IMR-90 (cell line): ENCODE data around the gene GIPC3. TPM values are rescaled to one million over a fixed set of nuclear protein-coding genes. Genes with fewer than 3 reads are reported as not detected.

Experiments used
- ATAC-seq: fragments of 200-7000 bp; cut with Tn5 transposase; 2 replicates; pipeline ENCODE4 v1.9.1; 2020; ENCODE audit warnings: low read depth, mild to moderate bottlenecking, moderate library complexity
- BruUV-seq: library from RNA; stranded (reverse); fragments of 400-500 nt; replicated peaks from 2 replicates; lab custom pipeline; 2021; lab: Mats Ljungman, UMichigan
- CTCF ChIA-PET: fragments of 300-600 bp; formaldehyde crosslinking; extraction: SDS; loops from one replicate; lab custom pipeline; 2021; ENCODE audit warnings: antibody characterized with exemption; lab: Yijun Ruan, JAX
- POLR2A ChIA-PET: fragments of 300-600 bp; sonication (Branson Sonifier 250); formaldehyde crosslinking; loops from one replicate; lab custom pipeline; 2022; ENCODE audit warnings: antibody characterized with exemption; ENCODE audit not compliant: unreplicated experiment; lab: Charles Lee
- DNase-seq: peaks from one replicate; pipeline ENCODE4 v3.0.0; 2013
- H2AFZ ChIP-seq: replicated peaks from 2 replicates; pipeline ENCODE3; 2013; ENCODE audit warnings: low read length, mild to moderate bottlenecking; ENCODE audit not compliant: poor library complexity
- H2AK5ac ChIP-seq: 2 replicates; pipeline ENCODE4 v1.6.1; 2013; ENCODE audit warnings: low read depth, low read length, inconsistent platforms
- H2AK9ac ChIP-seq: replicated peaks from 2 replicates; pipeline ENCODE3; 2013; ENCODE audit warnings: mild to moderate bottlenecking, low read depth, low read length, moderate library complexity; ENCODE audit not compliant: poor library complexity
- H2BK120ac ChIP-seq: 2 replicates; pipeline ENCODE4 v1.6.1; 2013; ENCODE audit warnings: low read depth, low read length, inconsistent platforms
- H2BK15ac ChIP-seq: 3 replicates; pipeline ENCODE4 v1.6.1; 2013; ENCODE audit warnings: low read depth, low read length, inconsistent platforms
- H2BK20ac ChIP-seq: 2 replicates; pipeline ENCODE4 v1.6.1; 2013; ENCODE audit warnings: low read depth, mild to moderate bottlenecking, inconsistent platforms, low read length, moderate library complexity
- H2BK5ac ChIP-seq: 2 replicates; pipeline ENCODE4 v1.6.1; 2013; ENCODE audit warnings: mild to moderate bottlenecking, low read depth, low read length, inconsistent platforms; ENCODE audit not compliant: poor library complexity, severe bottlenecking
- H3K14ac ChIP-seq: replicated peaks from 2 replicates; pipeline ENCODE4 v1.6.1; 2013; ENCODE audit warnings: low read depth, low read length, inconsistent platforms
- H3K18ac ChIP-seq: 2 replicates; pipeline ENCODE4 v1.6.1; 2013; ENCODE audit warnings: low read depth, low read length, control low read depth
- H3K23ac ChIP-seq: 2 replicates; pipeline ENCODE4 v1.6.1; 2013; ENCODE audit warnings: low read depth, low read length, inconsistent platforms
- H3K27ac ChIP-seq: 2 replicates; pipeline ENCODE4 v1.5.1; 2013; ENCODE audit warnings: mild to moderate bottlenecking, control low read depth, low read length; ENCODE audit not compliant: insufficient read depth
- H3K27me3 ChIP-seq: 2 replicates; pipeline ENCODE4 v1.6.1; 2013; ENCODE audit warnings: low read length; ENCODE audit not compliant: control insufficient read depth, insufficient read depth
- H3K36me3 ChIP-seq: 2 replicates; pipeline ENCODE4 v1.6.1; 2013; ENCODE audit warnings: low read length, mixed read lengths; ENCODE audit not compliant: control insufficient read depth, insufficient read depth
- H3K4ac ChIP-seq: 2 replicates; pipeline ENCODE4 v1.6.1; 2013; ENCODE audit warnings: low read depth, low read length, inconsistent platforms
- H3K4me1 ChIP-seq: 2 replicates; pipeline ENCODE4 v1.6.1; 2013; ENCODE audit warnings: low read length, mixed read lengths; ENCODE audit not compliant: control insufficient read depth, insufficient read depth
- H3K4me2 ChIP-seq: 2 replicates; pipeline ENCODE4 v1.6.1; 2013; ENCODE audit warnings: low read depth, mild to moderate bottlenecking, control low read depth, low read length, moderate library complexity
- H3K4me3 ChIP-seq: 2 replicates; pipeline ENCODE4 v1.5.1; 2013; ENCODE audit warnings: low read depth, mild to moderate bottlenecking, control low read depth, low read length, moderate library complexity; ENCODE audit not compliant: insufficient read depth
- H3K56ac ChIP-seq: 2 replicates; pipeline ENCODE4 v1.6.1; 2013; ENCODE audit warnings: low read length, inconsistent platforms; ENCODE audit not compliant: insufficient read depth; ENCODE audit errors: extremely low read depth
- H3K79me1 ChIP-seq, 2 experiments: 2 replicates each; pipeline ENCODE4 v1.6.1; 2013; ENCODE audit warnings: low read length in 2 of 2, inconsistent platforms in 1 of 2, low read depth in 1 of 2
- H3K9ac ChIP-seq: 2 replicates; pipeline ENCODE4 v1.6.1; 2013; ENCODE audit warnings: low read depth, low read length, control low read depth
- H3K9me1 ChIP-seq: 2 replicates; pipeline ENCODE4 v1.6.1; 2013; ENCODE audit warnings: low read length, inconsistent platforms; ENCODE audit not compliant: insufficient read depth
- H3K9me3 ChIP-seq: 2 replicates; pipeline ENCODE4 v1.6.1; 2013; ENCODE audit warnings: low read length; ENCODE audit not compliant: control insufficient read depth, insufficient read depth
- H4K20me1 ChIP-seq: 2 replicates; pipeline ENCODE4 v1.6.1; 2013; ENCODE audit warnings: low read length, inconsistent platforms; ENCODE audit not compliant: insufficient read depth
- H4K5ac ChIP-seq: 2 replicates; pipeline ENCODE4 v1.6.1; 2013; ENCODE audit warnings: mild to moderate bottlenecking, low read depth, low read length, control low read depth
- H4K8ac ChIP-seq, 2 experiments: 2 replicates each; pipeline ENCODE4 v1.6.1; 2013; ENCODE audit warnings: low read depth in 2 of 2, low read length in 2 of 2, control low read depth in 1 of 2, inconsistent platforms in 1 of 2
- H4K91ac ChIP-seq: 2 replicates; pipeline ENCODE4 v1.6.1; 2013; ENCODE audit warnings: low read depth, low read length, inconsistent platforms; ENCODE audit not compliant: insufficient read depth
- CEBPB ChIP-seq: IDR thresholded peaks from 2 replicates; pipeline ENCODE4 v1.6.1; 2012; ENCODE audit warnings: low read depth, low read length, improper control_type of control experiment
- CHD1 ChIP-seq: IDR thresholded peaks from 2 replicates; pipeline ENCODE4 v1.6.1; 2012; ENCODE audit warnings: low read depth, low read length, improper control_type of control experiment
- FOS ChIP-seq: fragments of 150-350 bp; IDR thresholded peaks from 2 replicates; pipeline ENCODE4 v1.6.1; 2016; ENCODE audit warnings: low read depth, low read length
- POLR2A ChIP-seq: IDR thresholded peaks from 2 replicates; pipeline ENCODE4 v1.6.1; 2012; ENCODE audit warnings: mild to moderate bottlenecking, low read depth, low read length
- RAD21 ChIP-seq: IDR thresholded peaks from 2 replicates; pipeline ENCODE4 v1.6.1; 2012; ENCODE audit warnings: low read length, improper control_type of control experiment
- USF2 ChIP-seq: fragments of 150-350 bp; IDR thresholded peaks from 2 replicates; pipeline ENCODE4 v1.6.1; 2017; ENCODE audit warnings: mild to moderate bottlenecking, antibody characterized with exemption, low read length, low read depth
- WGBS, 2 experiments: methylation state at CpG; one replicate each; pipeline versions ENCODE4 v1.1.5 to v1.1.7; 2013; ENCODE audit warnings: missing lambda C conversion rate in 2 of 2; ENCODE audit not compliant: insufficient read length in 1 of 2; ENCODE audit errors: extremely low coverage in 2 of 2; 5-methylcytosine and 5-hydroxymethylcytosine counted together
- dilution Hi-C: fragments of 300-500 bp; cut with HindIII; formaldehyde crosslinking; loops from one replicate; pipeline ENCODE4 v1.14.3; 2018; ENCODE audit warnings: low sequenced_read_pairs; ENCODE audit not compliant: unreplicated experiment
- in situ Hi-C: fragments of 300-500 bp; cut with MboI; formaldehyde crosslinking; loops from 3 replicates; pipeline ENCODE4 v1.14.3; 2019; ENCODE audit warnings: low sequenced_read_pairs, inconsistent platforms, mixed read lengths
- intact Hi-C: fragments of 100-400 bp; cut with micrococcal nuclease; formaldehyde crosslinking; loops from 2 replicates; pipeline ENCODE4 v1.10.0; 2022
- polyA plus RNA-seq, 3 experiments: library from polyadenylated mRNA; depleted of rRNA; stranded (reverse); fragments of >200 nt; gene quantifications; 2 replicates each; pipeline ENCODE4 v1.2.3, GENCODE V29; 2012; ENCODE audit warnings: low replicate concordance in 1 of 3
- total RNA-seq: library from RNA; depleted of rRNA; stranded (reverse); fragments of >200 nt; gene quantifications from 2 replicates; pipeline ENCODE4 v1.2.3, GENCODE V29; 2012
- TF ChIP-seq, protein P1 (sequence below): fragments of 150-350 bp; IDR thresholded peaks from 2 replicates; pipeline ENCODE4 v1.6.1; 2016; ENCODE audit warnings: low read depth, mild to moderate bottlenecking, low read length, moderate library complexity, borderline replicate concordance

Gene GIPC3
- total and polyA plus RNA-seq, 2 of the 4 experiments (the other 2 are of a cell fraction): under 0.01 to 0.36 TPM

DNA sequence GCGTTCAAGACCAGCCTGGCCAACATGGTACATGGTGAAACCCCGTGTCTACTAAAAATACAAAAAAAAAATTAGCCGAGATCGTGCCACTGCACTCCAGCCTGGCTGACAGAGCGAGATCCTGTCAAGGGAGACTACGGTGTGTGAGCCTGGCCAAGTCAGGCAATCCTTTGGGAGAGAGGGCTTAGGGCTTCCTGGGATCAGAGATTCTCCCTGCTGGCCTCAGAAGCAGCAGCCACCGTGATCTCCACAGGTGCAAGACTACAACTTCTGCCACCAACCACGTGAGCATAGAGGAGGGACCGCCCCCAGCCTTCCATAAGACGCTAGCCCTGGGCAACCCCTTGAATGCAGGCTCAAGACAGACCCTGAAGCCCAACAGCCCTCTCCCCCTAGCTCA lies 35.5 kb upstream of the GIPC3 start:
- H4K91ac ChIP-seq: no peak overlapping the region
- no peak overlapping the region for H3K23ac ChIP-seq
- H3K9me3 ChIP-seq: no peaks in the 10 kb centered on the region
- ATAC-seq (no peak), DNase-seq (no peak)
- BruUV-seq: no TSS peak
- H2BK5ac ChIP-seq: no peak overlapping the region
- no peak overlapping the region for H3K56ac ChIP-seq
- H3K18ac ChIP-seq: no peak overlapping the region
- no peaks in the 10 kb centered on the region for H3K9me1 ChIP-seq
- H2BK120ac ChIP-seq: no peak overlapping the region
- WGBS, 2 experiments: 93% methylated on average over 5 of the region's 10 CpGs; no CpG with 5 or more reads in 1 of the 2 experiments
- no peak overlapping the region for H2BK15ac ChIP-seq
- H4K5ac ChIP-seq: no peak overlapping the region
- TF ChIP-seq, protein P1, sequence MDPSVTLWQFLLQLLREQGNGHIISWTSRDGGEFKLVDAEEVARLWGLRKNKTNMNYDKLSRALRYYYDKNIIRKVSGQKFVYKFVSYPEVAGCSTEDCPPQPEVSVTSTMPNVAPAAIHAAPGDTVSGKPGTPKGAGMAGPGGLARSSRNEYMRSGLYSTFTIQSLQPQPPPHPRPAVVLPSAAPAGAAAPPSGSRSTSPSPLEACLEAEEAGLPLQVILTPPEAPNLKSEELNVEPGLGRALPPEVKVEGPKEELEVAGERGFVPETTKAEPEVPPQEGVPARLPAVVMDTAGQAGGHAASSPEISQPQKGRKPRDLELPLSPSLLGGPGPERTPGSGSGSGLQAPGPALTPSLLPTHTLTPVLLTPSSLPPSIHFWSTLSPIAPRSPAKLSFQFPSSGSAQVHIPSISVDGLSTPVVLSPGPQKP: no peak
- TF ChIP-seq RAD21 (no peak), USF2 (no peak), FOS (no peak), POLR2A (no peak), CEBPB (no peak), CHD1 (no peak)
- peaks cover 14 to 46% of the 10 kb centered on the region in 2 experiments for H3K79me1 ChIP-seq
- dilution Hi-C loops: no loop called here
- no peak overlapping the region for H3K14ac ChIP-seq
- H2BK20ac ChIP-seq: no peak overlapping the region
- no peak overlapping the region for H3K4ac ChIP-seq
- H3K4me3 ChIP-seq: no peak overlapping the region
- no peaks in the 10 kb centered on the region for H3K27me3 ChIP-seq
- peaks cover 26% of the 10 kb centered on the region for H3K36me3 ChIP-seq
- H3K27ac ChIP-seq: no peak overlapping the region
- no peak overlapping the region for H3K9ac ChIP-seq
- no peak overlapping the region for H2AFZ ChIP-seq
- H2AK5ac ChIP-seq: no peak overlapping the region
- POLR2A ChIA-PET: no interaction called here
- CTCF ChIA-PET: no interaction called here
- H3K4me2 ChIP-seq: no peak overlapping the region
- peaks cover 40% of the 10 kb centered on the region for H4K20me1 ChIP-seq
- no peak overlapping the region for H2AK9ac ChIP-seq
- intact Hi-C loops: no loop called here
- no peak overlapping the region for H4K8ac ChIP-seq
- H3K4me1 ChIP-seq: peaks cover 5% of the 10 kb centered on the region
- in situ Hi-C loops: no loop called here
